ENCODE data around the gene FYN. TPM values are rescaled to one million over a fixed set of nuclear protein-coding genes. Genes with fewer than 3 reads are reported as not detected.

FYN gene
- total and polyA plus RNA-seq, 9 of the 15 experiments (the other 6 are each of a cell fraction or from before 2014, with no cell fraction given) = 2.9 to 22.1 (median 11.4) TPM

- TF ChIP-seq, protein P1, sequence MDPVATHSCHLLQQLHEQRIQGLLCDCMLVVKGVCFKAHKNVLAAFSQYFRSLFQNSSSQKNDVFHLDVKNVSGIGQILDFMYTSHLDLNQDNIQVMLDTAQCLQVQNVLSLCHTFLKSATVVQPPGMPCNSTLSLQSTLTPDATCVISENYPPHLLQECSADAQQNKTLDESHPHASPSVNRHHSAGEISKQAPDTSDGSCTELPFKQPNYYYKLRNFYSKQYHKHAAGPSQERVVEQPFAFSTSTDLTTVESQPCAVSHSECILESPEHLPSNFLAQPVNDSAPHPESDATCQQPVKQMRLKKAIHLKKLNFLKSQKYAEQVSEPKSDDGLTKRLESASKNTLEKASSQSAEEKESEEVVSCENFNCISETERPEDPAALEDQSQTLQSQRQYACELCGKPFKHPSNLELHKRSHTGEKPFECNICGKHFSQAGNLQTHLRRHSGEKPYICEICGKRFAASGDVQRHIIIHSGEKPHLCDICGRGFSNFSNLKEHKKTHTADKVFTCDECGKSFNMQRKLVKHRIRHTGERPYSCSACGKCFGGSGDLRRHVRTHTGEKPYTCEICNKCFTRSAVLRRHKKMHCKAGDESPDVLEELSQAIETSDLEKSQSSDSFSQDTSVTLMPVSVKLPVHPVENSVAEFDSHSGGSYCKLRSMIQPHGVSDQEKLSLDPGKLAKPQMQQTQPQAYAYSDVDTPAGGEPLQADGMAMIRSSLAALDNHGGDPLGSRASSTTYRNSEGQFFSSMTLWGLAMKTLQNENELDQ (CRISPR knock-in tag; IDR thresholded peaks at IDR 0.05; ENCODE audit: borderline replicate concordance) = no peak
Measured at GRCh38 chr6:111870742-111871064, 2.5 kb downstream of the FYN start (continued).

- in situ Hi-C loops (cut with MboI) = no loop called here
- H3K9ac ChIP-seq (ENCODE audit: insufficient read depth in 1 of 2, low read depth in 2 of 2, low read length in 2 of 2) = no peak overlapping the region
- H3K79me2 ChIP-seq (ENCODE audit: control insufficient read depth, insufficient read depth, low read length) = no peaks in the 10 kb centered on the region
- TF ChIP-seq HCFC1 (IDR thresholded peaks at IDR 0.05; ENCODE audit: low read depth, low read length) (peak; percentile 75), ZNF143 (CRISPR knock-in tag; IDR thresholded peaks at IDR 0.05) (peak; percentile 79), ZNF280A (IDR thresholded peaks at IDR 0.05; ENCODE audit: low read depth, partially characterized antibody) (no peak), ZNF324 (CRISPR knock-in tag; IDR thresholded peaks at IDR 0.05) (no peak), SIX5 (IDR thresholded peaks at IDR 0.05; ENCODE audit: borderline replicate concordance in 1 of 2, insufficient read depth in 1 of 2, low read depth in 1 of 2, low read length in 2 of 2) (peak; percentile 35 to 38; a peak in 1 of 4 replicates), SPI1 (IDR thresholded peaks at IDR 0.05; ENCODE audit: borderline replicate concordance, low read depth, low read length) (peak; percentile 71), ZNF354B (CRISPR knock-in tag; IDR thresholded peaks at IDR 0.05) (no peak), RAD21 (CRISPR knock-in tag; conservative IDR thresholded peaks at IDR 0.05 in 1 of 2, IDR thresholded peaks at IDR 0.05 in 1 of 2) (peak in 1 of 2 experiments; percentile 36; a peak in 2 of 4 replicates), YY1 (IDR thresholded peaks at IDR 0.05; ENCODE audit: borderline replicate concordance in 1 of 3, control insufficient read depth in 1 of 3, extremely low read depth in 1 of 3, insufficient read depth in 3 of 3, insufficient read length in 1 of 3, insufficient replicate concordance in 2 of 3, low read depth in 1 of 3, low read length in 2 of 3) (peak in 1 of 3 experiments; percentile 32)
- TF ChIP-seq, protein P2, sequence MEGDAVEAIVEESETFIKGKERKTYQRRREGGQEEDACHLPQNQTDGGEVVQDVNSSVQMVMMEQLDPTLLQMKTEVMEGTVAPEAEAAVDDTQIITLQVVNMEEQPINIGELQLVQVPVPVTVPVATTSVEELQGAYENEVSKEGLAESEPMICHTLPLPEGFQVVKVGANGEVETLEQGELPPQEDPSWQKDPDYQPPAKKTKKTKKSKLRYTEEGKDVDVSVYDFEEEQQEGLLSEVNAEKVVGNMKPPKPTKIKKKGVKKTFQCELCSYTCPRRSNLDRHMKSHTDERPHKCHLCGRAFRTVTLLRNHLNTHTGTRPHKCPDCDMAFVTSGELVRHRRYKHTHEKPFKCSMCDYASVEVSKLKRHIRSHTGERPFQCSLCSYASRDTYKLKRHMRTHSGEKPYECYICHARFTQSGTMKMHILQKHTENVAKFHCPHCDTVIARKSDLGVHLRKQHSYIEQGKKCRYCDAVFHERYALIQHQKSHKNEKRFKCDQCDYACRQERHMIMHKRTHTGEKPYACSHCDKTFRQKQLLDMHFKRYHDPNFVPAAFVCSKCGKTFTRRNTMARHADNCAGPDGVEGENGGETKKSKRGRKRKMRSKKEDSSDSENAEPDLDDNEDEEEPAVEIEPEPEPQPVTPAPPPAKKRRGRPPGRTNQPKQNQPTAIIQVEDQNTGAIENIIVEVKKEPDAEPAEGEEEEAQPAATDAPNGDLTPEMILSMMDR (IDR thresholded peaks at IDR 0.05 in 2 of 3, conservative IDR thresholded peaks at IDR 0.05 in 1 of 3; ENCODE audit: insufficient read depth in 2 of 3, low read depth in 1 of 3, low read length in 3 of 3) = peak; percentile 20 to 35 (median 25); a peak in 2 of 6 replicates
Measured at GRCh38 chr6:111870051-111870741, 3.1 kb downstream of the FYN start.

More at GRCh38 chr6:111870051-111870741, 3.1 kb downstream of the FYN start:
- TSS peak; percentile 29 for BruUV-seq (replicated peaks)
- H3K4me2 ChIP-seq (ENCODE audit: insufficient read depth, low read length) = peak overlapping the region; percentile 43
- H3K4me3 ChIP-seq = no peak overlapping the region
- ChIA-PET POLR2A (interaction anchor here (0.6 kb wide), 2 partner anchors 9 to 39 kb away, joined by 3 read pairs; no protein-coding TSS in a partner anchor), CTCF (ENCODE audit: low intra/inter-chr PET ratio) (no interaction called here)
- no peaks in the 10 kb centered on the region for H3K36me3 ChIP-seq (ENCODE audit: control insufficient read depth, insufficient read depth, low read length)
- DNase-seq (ENCODE audit: extremely low read depth in 1 of 4, low spot score in 3 of 4) (peak; percentile 42 to 55 (median 52)), FAIRE-seq (peak; percentile 29), ATAC-seq (no peak)
- H3K9me1 ChIP-seq (ENCODE audit: control insufficient read depth, insufficient read depth, low read length) = no peaks in the 10 kb centered on the region
- 12% methylated on average over 7 of the region's 7 CpGs for WGBS (ENCODE audit: insufficient coverage, low coverage, missing lambda C conversion rate)
- 0 out of 2 replicates have a peak, but pooled peaks cover 2% of the 10 kb centered on the region for H4K20me1 ChIP-seq (replicated peaks; ENCODE audit: control insufficient read depth, insufficient read depth, low read length)
- no peaks in the 10 kb centered on the region for H3K9me3 ChIP-seq (replicated peaks; ENCODE audit: control insufficient read depth, insufficient read depth, low read depth, low read length)
- H3K27me3 ChIP-seq (ENCODE audit: control insufficient read depth in 2 of 2, insufficient read depth in 2 of 2, low read length in 2 of 2) = peaks cover 6 to 9% of the 10 kb centered on the region in 2 experiments; a peak in 4 of 5 replicates
- peaks cover 20 to 30% of the 10 kb centered on the region in 2 experiments for H3K4me1 ChIP-seq (replicated peaks in 1 of 2; ENCODE audit: control insufficient read depth in 2 of 2, insufficient read depth in 2 of 2, low read length in 2 of 2)
- intact Hi-C loops (cut with micrococcal nuclease) = loop anchor here (5.0 kb wide), 3 partner anchors 68 to 172 kb away; no protein-coding TSS in a partner anchor
- peak overlapping the region; percentile 59; the same call in 1 of the 2 replicates for H2AFZ ChIP-seq (ENCODE audit: low read depth, low read length)
- no peak overlapping the region for H3K27ac ChIP-seq (ENCODE audit: extremely low read depth, low read depth, low read length)

Measured in K562 (cell line).